Measurements from ENCODE around the gene FIGN.

GRCh38 chr2:163656622-163657280 is 79.1 kb downstream of the FIGN start:
- no peak for TF ChIP-seq CTCF (IDR thresholded peaks at IDR 0.05)
- no peak for TF ChIP-seq POLR2A (IDR thresholded peaks at IDR 0.05)

Data from heart left ventricle (tissue), 13 donors.